HEK293 (cell line): ENCODE results near the gene RPL14.

ENCODE experiments used
- CTCF ChIA-PET: fragments of 350-600 bp; formaldehyde crosslinking; extraction: SDS; loops from one replicate; lab custom pipeline; 2021; ENCODE audit warnings: antibody characterized with exemption; lab: Yijun Ruan, JAX
- POLR2A ChIA-PET: fragments of 300-600 bp; formaldehyde crosslinking; extraction: SDS; loops from one replicate; lab custom pipeline; 2020; ENCODE audit warnings: antibody characterized with exemption, inconsistent platforms; lab: Yijun Ruan, JAX
- H3K27ac ChIP-seq: fragments of 200-500 bp; sonication (Bioruptor generic); 2 replicates; pipeline ENCODE4 v1.5.1; 2014; ENCODE audit warnings: low read depth, low read length, control low read depth, inconsistent platforms; ENCODE audit errors: extremely low read depth
- H3K36me3 ChIP-seq, 2 experiments: fragments of 200-500 bp in 1 of 2; sonication (Bioruptor generic) in 1 of 2; 1 replicate in 1 of 2; 2 replicates in 1 of 2; pipeline ENCODE4 v1.5.1; 2014 to 2017; ENCODE audit warnings: inconsistent platforms in 2 of 2, low read length in 2 of 2; ENCODE audit not compliant: control insufficient read depth in 2 of 2, insufficient read depth in 1 of 2
- H3K4me1 ChIP-seq: fragments of 200-500 bp; sonication (Bioruptor generic); 2 replicates; pipeline ENCODE4 v1.5.1; 2014; ENCODE audit warnings: mild to moderate bottlenecking, low read length, inconsistent platforms; ENCODE audit not compliant: control insufficient read depth, insufficient read depth
- H3K4me3 ChIP-seq: 2 replicates; pipeline ENCODE4 v1.5.1; 2011; ENCODE audit warnings: low read depth, mild to moderate bottlenecking, control low read depth, low read length, moderate library complexity
- H3K9me3 ChIP-seq: fragments of 200-500 bp; sonication (Bioruptor generic); 2 replicates; pipeline ENCODE4 v1.5.1; 2014; ENCODE audit warnings: low read depth, low read length, inconsistent platforms; ENCODE audit not compliant: control insufficient read depth, insufficient read depth
- HOXC10 ChIP-seq: sonication (generic); formaldehyde crosslinking; IDR thresholded peaks from 2 replicates; pipeline ENCODE4 v1.8.1; 2023; ENCODE audit warnings: mild to moderate bottlenecking, missing genetic modification reagents
- INSM2 ChIP-seq: fragments of 450-650 bp; formaldehyde crosslinking; IDR thresholded peaks from 2 replicates; pipeline ENCODE4 v1.5.1; 2016; ENCODE audit warnings: missing biosample characterization, missing genetic modification characterization
- KLF16 ChIP-seq: fragments of 450-650 bp; formaldehyde crosslinking; IDR thresholded peaks from 2 replicates; pipeline ENCODE4 v1.5.1; 2017; ENCODE audit warnings: missing biosample characterization, missing genetic modification characterization
- MEIS1 ChIP-seq: sonication (generic); formaldehyde crosslinking; IDR thresholded peaks from 2 replicates; pipeline ENCODE4 v1.8.1; 2022; ENCODE audit warnings: missing genetic modification reagents, mild to moderate bottlenecking, borderline replicate concordance
- OSR2 ChIP-seq: fragments of 450-650 bp; formaldehyde crosslinking; IDR thresholded peaks from 2 replicates; pipeline ENCODE4 v1.5.1; 2016; ENCODE audit warnings: missing biosample characterization, missing genetic modification characterization
- PRDM1 ChIP-seq: fragments of 450-650 bp; formaldehyde crosslinking; IDR thresholded peaks from 2 replicates; pipeline ENCODE4; 2016; ENCODE audit warnings: missing biosample characterization, missing genetic modification characterization
- ZBTB8A ChIP-seq: fragments of 450-650 bp; formaldehyde crosslinking; IDR thresholded peaks from 2 replicates; pipeline ENCODE4 v1.5.1; 2016; ENCODE audit warnings: missing biosample characterization, missing genetic modification characterization
- ZNF121 ChIP-seq: fragments of 450-650 bp; formaldehyde crosslinking; IDR thresholded peaks from 2 replicates; pipeline ENCODE4 v1.5.1; 2016; ENCODE audit warnings: missing biosample characterization, missing genetic modification characterization
- ZNF350 ChIP-seq: fragments of 450-650 bp; formaldehyde crosslinking; IDR thresholded peaks from 2 replicates; pipeline ENCODE4 v1.5.0; 2017; ENCODE audit warnings: missing biosample characterization, mild to moderate bottlenecking, missing genetic modification characterization
- ZNF354C ChIP-seq: fragments of 450-650 bp; formaldehyde crosslinking; IDR thresholded peaks from 2 replicates; pipeline ENCODE4 v1.5.1; 2016; ENCODE audit warnings: missing biosample characterization, missing genetic modification characterization, low read depth, borderline replicate concordance
- ZNF37A ChIP-seq: fragments of 450-650 bp; IDR thresholded peaks from 2 replicates; pipeline ENCODE4 v1.5.1; 2018; ENCODE audit warnings: missing biosample characterization, missing genetic modification characterization
- ZNF391 ChIP-seq: fragments of 450-650 bp; formaldehyde crosslinking; IDR thresholded peaks from 2 replicates; pipeline ENCODE4 v1.5.1; 2016; ENCODE audit warnings: low read depth, missing biosample characterization, missing genetic modification characterization, borderline replicate concordance
- ZNF416 ChIP-seq: fragments of 450-650 bp; formaldehyde crosslinking; IDR thresholded peaks from 2 replicates; pipeline ENCODE4 v1.5.1; 2016; ENCODE audit warnings: missing biosample characterization, missing genetic modification characterization
- ZNF423 ChIP-seq: fragments of 450-650 bp; formaldehyde crosslinking; IDR thresholded peaks from 2 replicates; pipeline ENCODE4 v1.5.1; 2016; ENCODE audit warnings: missing biosample characterization, missing genetic modification characterization
- ZNF548 ChIP-seq: fragments of 450-650 bp; formaldehyde crosslinking; IDR thresholded peaks from 2 replicates; pipeline ENCODE4 v1.5.1; 2016; ENCODE audit warnings: missing biosample characterization, missing genetic modification characterization
- ZNF658 ChIP-seq: fragments of 450-650 bp; formaldehyde crosslinking; IDR thresholded peaks from 2 replicates; pipeline ENCODE4; 2016; ENCODE audit warnings: missing biosample characterization, missing genetic modification characterization
- ZNF660 ChIP-seq: fragments of 450-650 bp; IDR thresholded peaks from 2 replicates; pipeline ENCODE4 v1.5.1; 2018; ENCODE audit warnings: missing biosample characterization, mild to moderate bottlenecking, missing genetic modification characterization
- ZNF664 ChIP-seq: fragments of 450-650 bp; formaldehyde crosslinking; IDR thresholded peaks from 2 replicates; pipeline ENCODE4 v1.5.1; 2016; ENCODE audit warnings: missing biosample characterization, missing genetic modification characterization
- ZNF670 ChIP-seq: fragments of 450-650 bp; formaldehyde crosslinking; IDR thresholded peaks from 2 replicates; pipeline ENCODE4 v1.5.1; 2016; ENCODE audit warnings: missing biosample characterization, missing genetic modification characterization, low read depth
- ZXDB ChIP-seq: fragments of 450-650 bp; formaldehyde crosslinking; IDR thresholded peaks from 2 replicates; pipeline ENCODE4 v1.5.1; 2016; ENCODE audit warnings: missing biosample characterization, missing genetic modification characterization
- TF ChIP-seq, protein P1 (sequence below): fragments of 450-650 bp; formaldehyde crosslinking; IDR thresholded peaks from 2 replicates; pipeline ENCODE4; 2016; ENCODE audit warnings: missing biosample characterization, missing genetic modification characterization
- TF ChIP-seq, protein P2 (sequence below): fragments of 450-650 bp; IDR thresholded peaks from 2 replicates; pipeline ENCODE4 v1.5.1; 2018; ENCODE audit warnings: missing biosample characterization, mild to moderate bottlenecking, missing genetic modification characterization

Gene RPL14

DNA sequence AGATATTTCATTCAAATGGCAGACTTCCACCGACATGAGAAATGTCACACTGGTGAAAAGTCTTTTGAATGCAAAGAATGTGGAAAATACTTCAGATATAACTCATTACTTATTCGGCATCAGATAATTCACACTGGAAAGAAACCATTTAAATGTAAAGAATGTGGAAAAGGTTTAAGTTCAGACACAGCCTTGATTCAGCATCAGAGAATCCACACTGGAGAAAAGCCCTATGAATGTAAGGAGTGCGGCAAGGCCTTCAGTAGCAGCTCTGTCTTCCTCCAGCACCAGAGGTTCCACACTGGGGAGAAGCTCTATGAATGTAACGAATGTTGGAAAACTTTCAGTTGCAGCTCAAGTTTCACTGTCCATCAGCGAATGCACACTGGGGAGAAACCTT, 59.1 kb downstream of the RPL14 start (continued):
- TF ChIP-seq ZNF548 (no peak), ZNF660 (no peak), ZNF670 (no peak), ZNF37A (no peak), ZXDB (tag by site-specific recombination) (no peak), KLF16 (tag by site-specific recombination) (no peak), INSM2 (tag by site-specific recombination) (no peak), HOXC10 (CRISPR knock-in tag) (no peak), ZNF416 (tag by site-specific recombination) (no peak), ZNF423 (no peak), ZNF658 (tag by site-specific recombination) (no peak)
- TF ChIP-seq, protein P1, sequence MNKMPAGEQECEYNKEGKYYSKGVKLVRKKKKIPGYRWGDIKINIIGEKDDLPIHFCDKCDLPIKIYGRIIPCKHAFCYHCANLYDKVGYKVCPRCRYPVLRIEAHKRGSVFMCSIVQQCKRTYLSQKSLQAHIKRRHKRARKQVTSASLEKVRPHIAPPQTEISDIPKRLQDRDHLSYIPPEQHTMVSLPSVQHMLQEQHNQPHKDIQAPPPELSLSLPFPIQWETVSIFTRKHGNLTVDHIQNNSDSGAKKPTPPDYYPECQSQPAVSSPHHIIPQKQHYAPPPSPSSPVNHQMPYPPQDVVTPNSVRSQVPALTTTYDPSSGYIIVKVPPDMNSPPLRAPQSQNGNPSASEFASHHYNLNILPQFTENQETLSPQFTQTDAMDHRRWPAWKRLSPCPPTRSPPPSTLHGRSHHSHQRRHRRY, result no peak

DNA sequence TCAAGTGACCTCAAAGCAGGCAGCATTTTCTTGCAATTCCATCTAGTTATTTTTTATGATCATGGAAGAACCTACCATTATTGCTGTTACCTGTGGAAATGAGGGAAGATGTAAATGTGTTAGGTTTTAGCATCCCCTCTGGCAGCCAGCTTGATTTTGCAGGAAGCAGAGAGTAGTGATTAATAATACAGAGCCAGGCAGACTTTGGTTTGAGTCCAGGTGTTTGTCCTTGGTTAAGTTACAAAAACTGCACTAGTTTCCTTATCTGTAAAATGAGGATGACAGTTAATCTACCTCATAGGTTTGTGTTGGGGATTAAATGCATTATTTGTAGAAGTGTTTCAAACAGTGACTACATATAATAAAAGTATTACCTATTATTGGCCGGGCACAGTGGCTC, 60.9 kb downstream of the RPL14 start:
- POLR2A ChIA-PET, result no interaction called here
- Histone ChIP-seq H3K36me3 (peaks cover 0 to 39% of the 10 kb centered on the region in 2 experiments; a peak in 2 of 3 replicates), H3K4me3 (no peak overlapping the region)
- no peak for TF ChIP-seq ZNF658 (tag by site-specific recombination)
- TF ChIP-seq OSR2 (tag by site-specific recombination), result no peak
- no peak for TF ChIP-seq ZNF121 (tag by site-specific recombination)
- TF ChIP-seq ZBTB8A (tag by site-specific recombination), result no peak
- TF ChIP-seq ZNF391, result no peak
- TF ChIP-seq MEIS1 (CRISPR knock-in tag), result no peak
- TF ChIP-seq ZNF350, result no peak
- no peak for TF ChIP-seq KLF16 (tag by site-specific recombination)
- TF ChIP-seq ZNF354C (tag by site-specific recombination), result no peak
- TF ChIP-seq, protein P2, sequence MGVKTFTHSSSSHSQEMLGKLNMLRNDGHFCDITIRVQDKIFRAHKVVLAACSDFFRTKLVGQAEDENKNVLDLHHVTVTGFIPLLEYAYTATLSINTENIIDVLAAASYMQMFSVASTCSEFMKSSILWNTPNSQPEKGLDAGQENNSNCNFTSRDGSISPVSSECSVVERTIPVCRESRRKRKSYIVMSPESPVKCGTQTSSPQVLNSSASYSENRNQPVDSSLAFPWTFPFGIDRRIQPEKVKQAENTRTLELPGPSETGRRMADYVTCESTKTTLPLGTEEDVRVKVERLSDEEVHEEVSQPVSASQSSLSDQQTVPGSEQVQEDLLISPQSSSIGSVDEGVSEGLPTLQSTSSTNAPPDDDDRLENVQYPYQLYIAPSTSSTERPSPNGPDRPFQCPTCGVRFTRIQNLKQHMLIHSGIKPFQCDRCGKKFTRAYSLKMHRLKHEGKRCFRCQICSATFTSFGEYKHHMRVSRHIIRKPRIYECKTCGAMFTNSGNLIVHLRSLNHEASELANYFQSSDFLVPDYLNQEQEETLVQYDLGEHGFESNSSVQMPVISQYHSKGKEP, result no peak
- TF ChIP-seq PRDM1 (tag by site-specific recombination), result no peak
- no peak for TF ChIP-seq ZNF664 (tag by site-specific recombination)
- TF ChIP-seq, all 188 proteins: peak for 0
- CTCF ChIA-PET, result interaction anchor here (0.7 kb wide), 1 partner anchor 214 kb away, joined by 5 read pairs; no protein-coding TSS in a partner anchor
- Histone ChIP-seq H3K4me1 (no peaks in the 10 kb centered on the region), H3K27ac (no peak overlapping the region), H3K9me3 (no peaks in the 10 kb centered on the region)
